Left colon (tissue), 2 donors: ENCODE measurements around the gene LY9. TPM values are rescaled to one million over a fixed set of nuclear protein-coding genes. Genes with fewer than 3 reads are reported as not detected.

ENCODE experiments used
- total RNA-seq, 2 donors: library from RNA; stranded (reverse); fragmentation: NEBNext Ultra II Directional; extraction: Animal tissue kit (Norgen Biotek cat#: 25700); gene quantifications; one replicate each; pipeline ENCODE4 v1.2.1, GENCODE V29; 2021
- donor health status: DM: no; HTN: no; CAD: no.
- donor health status: DM: yes; HTN: yes; CAD: no.

The LY9 gene
- total RNA-seq, 2 donors from 2014 or later: 0.67 to 2.6 TPM

Other genes starting within 250 kb of the LY9 start
- gene CD84, start 216.7 kb upstream of the LY9 start, total RNA-seq: 1 to 10 TPM; 2.1 to 6.2 TPM
- 1 to 10 TPM in 1 of 2 donors, under 1 TPM in 1; 0.92 to 2.0 TPM for gene SLAMF1, start 149.1 kb upstream of the LY9 start, total RNA-seq
- gene CD48, start 84.4 kb upstream of the LY9 start, total RNA-seq: 1 to 10 TPM; 2.2 to 7.4 TPM
- gene SLAMF7, start 56.9 kb upstream of the LY9 start, total RNA-seq: 10 to 100 TPM in 1 of 2 donors, 1 to 10 TPM in 1; 2.2 to 12.9 TPM
- under 1 TPM; 0.37 to 0.87 TPM for gene CD244, start 66.7 kb downstream of the LY9 start, total RNA-seq
- gene ITLN1, start 89.0 kb downstream of the LY9 start, total RNA-seq: 100 to 1,000 TPM; 268 to 512 TPM
- not detected for gene ITLN2, start 158.6 kb downstream of the LY9 start, total RNA-seq
- 100 to 1,000 TPM; 145 to 202 TPM for gene F11R, start 225.0 kb downstream of the LY9 start, total RNA-seq
- gene TSTD1, start 242.8 kb downstream of the LY9 start, total RNA-seq: 100 to 1,000 TPM in 1 of 2 donors, 10 to 100 TPM in 1; 92.1 to 120 TPM
- 10 to 100 TPM; 67.4 to 72.4 TPM for gene USF1, start 249.8 kb downstream of the LY9 start, total RNA-seq